ENCODE data around the gene OPALIN.
A peak's percentile ranks its signal among the peaks of the same experiment; 100 is the strongest.

The OPALIN gene

DNA sequence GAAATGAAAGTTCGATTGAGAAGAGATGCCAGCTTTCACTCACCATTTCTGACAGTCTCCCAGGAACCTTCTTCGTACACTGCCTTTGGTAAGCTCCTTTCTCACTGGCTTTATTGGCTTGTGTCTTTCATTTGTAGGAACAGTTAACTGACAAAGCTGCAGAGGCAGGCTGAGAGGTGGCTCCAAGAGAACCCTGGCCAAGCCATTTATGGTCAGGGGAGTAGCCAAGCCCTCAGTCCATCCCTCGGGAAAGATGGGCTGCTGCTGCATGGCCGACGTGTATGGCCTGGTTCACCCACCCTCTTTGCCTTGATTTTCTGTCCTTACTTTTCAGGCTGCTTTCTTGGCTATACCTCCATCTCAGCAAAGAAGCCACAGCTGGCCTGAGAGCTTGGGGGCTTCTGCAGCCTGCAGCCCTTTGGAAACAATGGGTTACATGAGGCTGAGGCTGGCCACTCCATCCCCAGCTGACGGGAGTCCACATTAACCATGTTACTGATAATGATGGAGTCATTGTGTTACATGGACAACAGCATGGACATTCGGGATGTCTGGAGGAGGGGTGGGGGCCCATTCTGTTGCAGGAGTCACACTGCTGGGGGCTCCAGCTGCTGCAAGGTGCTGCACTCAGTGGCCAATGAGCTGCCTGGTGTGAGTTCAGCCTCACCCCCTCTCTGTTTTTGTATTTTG is at the start of gene OPALIN:
TSS of gene OPALIN (minus strand) at position 152 of the 690 bp plus-strand sequence. CDS start at position 46, 106 bp downstream.
- DNase-seq (ENCODE audit: low spot score): no peak

DNA sequence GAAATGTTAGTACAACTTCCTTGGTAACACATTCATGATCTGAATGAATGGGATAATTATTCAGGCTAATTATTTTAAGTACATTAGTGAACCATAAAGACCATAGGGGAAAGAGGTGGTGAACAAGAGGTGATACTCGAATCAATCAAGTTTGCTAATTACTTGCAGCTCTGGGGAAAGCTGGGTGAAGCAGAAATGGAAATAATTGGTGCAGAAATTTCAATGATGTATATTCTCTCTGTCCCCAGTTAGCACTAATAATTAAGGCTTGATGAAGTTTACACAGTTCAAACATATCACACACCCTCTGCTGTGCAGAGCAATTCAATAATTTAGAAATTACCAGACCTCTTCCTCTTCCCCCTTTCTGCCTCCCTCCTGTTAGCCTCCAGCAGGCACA is 49.4 kb upstream of the OPALIN start:
- no peak for DNase-seq (ENCODE audit: low spot score)

- DNase-seq (ENCODE audit: low spot score): no peak
Observed at GRCh38 chr10:96407560-96408069, 48.8 kb upstream of the OPALIN start.

GRCh38 chr10:96406091-96406490 is 47.3 kb upstream of the OPALIN start:
- no peak for DNase-seq (ENCODE audit: low spot score)

GRCh38 chr10:96402417-96403305 is 43.9 kb upstream of the OPALIN start:
- DNase-seq (ENCODE audit: low spot score): no peak

DNA sequence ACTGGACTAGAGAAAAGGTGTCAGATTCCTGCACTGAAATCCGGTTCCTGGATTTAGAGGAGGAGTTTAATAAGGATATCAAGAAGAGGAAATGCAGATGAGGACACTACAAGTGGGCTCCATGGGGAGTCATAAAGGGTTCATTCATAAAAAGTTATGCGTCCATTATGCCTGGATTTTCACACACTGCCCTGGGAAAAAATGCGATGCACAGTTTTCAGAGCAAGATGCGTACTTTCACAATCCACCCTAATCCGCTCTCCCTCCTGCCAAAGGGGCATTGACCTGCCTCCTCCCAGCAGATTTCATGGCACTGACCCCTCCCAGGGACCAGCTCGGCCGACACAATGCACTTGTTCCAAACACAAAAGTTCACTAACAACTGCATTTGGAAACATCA is 42.2 kb upstream of the OPALIN start:
- DNase-seq (ENCODE audit: low spot score): no peak

GRCh38 chr10:96400465-96400864 is 41.7 kb upstream of the OPALIN start:
- DNase-seq (ENCODE audit: low spot score): no peak

DNA sequence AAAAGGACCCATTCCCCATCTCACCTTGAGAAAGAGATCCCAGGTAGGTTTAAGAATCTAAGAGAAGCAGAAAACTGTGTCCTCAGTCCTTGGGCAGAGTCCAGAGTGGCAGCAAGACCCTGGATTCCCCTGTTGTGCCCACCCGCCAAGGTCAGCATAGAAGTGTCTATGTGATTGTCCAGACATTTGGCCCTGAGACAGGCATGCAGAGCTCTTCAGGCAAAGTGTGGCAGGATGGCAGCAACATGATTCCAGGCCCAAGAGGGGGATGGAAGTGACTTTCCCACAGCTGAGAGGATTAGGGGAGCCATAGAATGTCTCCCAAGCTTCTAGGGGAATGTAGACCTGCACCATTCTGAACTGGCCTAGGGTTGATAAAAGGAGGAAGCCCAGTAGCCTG is 39.1 kb upstream of the OPALIN start:
- DNase-seq (ENCODE audit: low spot score): no peak

GRCh38 chr10:96395931-96396877 is 37.4 kb upstream of the OPALIN start:
- peak; percentile 45 for DNase-seq (ENCODE audit: low spot score)

DNA sequence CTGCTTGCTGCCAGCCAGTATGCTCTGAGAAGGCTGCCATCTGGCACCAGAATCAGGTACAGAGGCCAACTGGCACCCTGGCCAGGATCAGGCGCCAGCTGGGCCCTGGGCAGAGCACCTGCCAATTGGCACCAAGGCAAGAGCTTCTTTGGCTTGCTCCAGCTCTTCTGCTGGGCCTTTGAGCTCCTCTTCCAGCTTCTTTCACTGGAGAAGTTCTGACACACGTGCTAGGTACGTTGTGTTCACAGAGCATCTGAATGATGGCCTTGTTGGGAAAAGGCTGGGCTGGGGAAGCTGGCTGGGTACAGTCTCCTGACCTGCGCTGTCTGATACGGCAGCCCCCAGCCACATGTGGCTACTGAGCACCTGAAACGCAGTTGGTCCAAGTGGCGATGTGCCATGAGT is 31.7 kb upstream of the OPALIN start:
- DNase-seq (ENCODE audit: low spot score): no peak

- no peak for DNase-seq (ENCODE audit: low spot score)
Observed at GRCh38 chr10:96389785-96390184, 31.0 kb upstream of the OPALIN start.

DNA sequence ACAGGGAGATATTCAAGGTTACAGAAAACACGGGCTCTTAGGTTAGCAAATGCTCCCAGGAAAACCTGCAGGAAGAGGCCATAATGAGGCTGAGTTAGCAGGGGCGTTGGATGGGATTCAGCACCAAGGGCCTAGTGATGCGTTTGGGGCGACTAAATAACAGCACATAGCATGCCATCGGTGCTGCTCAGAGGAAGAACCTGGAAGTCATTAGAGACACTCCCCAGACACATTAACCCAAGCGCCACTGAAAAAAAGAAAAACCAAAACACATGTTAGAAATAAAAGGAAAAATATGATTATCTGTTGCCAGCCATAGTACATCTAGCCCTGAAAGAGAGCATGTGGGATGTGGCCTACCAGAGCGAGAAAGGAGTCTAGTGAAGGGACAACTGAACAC is 28.8 kb upstream of the OPALIN start:
- DNase-seq (ENCODE audit: low spot score): no peak

GRCh38 chr10:96387161-96387560 is 28.4 kb upstream of the OPALIN start:
- DNase-seq (ENCODE audit: low spot score): no peak

DNA sequence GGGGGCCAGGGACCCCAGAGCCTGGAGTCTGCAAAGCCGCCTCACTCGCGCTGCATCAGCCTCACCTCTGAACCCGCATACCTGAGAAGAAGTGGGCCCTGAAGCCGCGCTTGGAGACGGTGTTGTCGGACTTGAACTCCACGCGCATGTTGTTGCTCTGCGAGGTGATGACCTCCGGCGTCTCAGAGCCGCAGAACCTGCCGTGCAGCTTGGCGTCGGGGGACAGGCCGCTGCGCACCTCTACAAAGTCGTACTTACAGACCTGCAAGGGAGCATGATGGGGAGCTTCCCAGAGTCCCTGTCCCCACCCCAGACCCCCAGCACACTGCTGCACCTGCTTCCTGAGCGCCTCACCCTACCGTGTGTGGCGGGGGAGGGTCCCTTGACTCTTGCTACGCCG is 25.7 kb upstream of the OPALIN start:
- no peak for DNase-seq (ENCODE audit: low spot score)

DNA sequence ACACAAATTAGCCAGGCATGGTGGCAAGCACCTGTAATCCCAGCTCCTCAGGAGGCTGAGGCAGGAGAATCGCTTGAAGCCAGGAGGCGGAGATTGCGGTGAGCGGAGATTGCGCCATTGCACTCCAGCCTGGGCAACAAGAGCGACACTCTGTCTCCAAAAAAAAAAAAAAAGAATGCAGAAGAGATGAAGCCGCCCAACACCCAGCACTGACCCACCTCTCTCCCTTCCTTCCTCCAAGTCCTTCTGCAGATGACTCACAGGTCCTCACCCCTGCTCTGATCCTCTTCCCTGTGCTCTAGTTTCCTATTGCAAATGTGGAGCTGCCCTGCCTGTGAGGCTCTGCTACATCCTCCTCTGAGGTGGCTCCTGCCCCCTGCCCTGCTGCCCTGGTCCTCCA is 22.0 kb upstream of the OPALIN start:
- DNase-seq (ENCODE audit: low spot score): no peak

- DNase-seq (ENCODE audit: low spot score): no peak
Observed at GRCh38 chr10:96379758-96380157, 21.0 kb upstream of the OPALIN start.

- DNase-seq (ENCODE audit: low spot score): no peak
Observed at GRCh38 chr10:96378741-96379140, 19.9 kb upstream of the OPALIN start.

DNA sequence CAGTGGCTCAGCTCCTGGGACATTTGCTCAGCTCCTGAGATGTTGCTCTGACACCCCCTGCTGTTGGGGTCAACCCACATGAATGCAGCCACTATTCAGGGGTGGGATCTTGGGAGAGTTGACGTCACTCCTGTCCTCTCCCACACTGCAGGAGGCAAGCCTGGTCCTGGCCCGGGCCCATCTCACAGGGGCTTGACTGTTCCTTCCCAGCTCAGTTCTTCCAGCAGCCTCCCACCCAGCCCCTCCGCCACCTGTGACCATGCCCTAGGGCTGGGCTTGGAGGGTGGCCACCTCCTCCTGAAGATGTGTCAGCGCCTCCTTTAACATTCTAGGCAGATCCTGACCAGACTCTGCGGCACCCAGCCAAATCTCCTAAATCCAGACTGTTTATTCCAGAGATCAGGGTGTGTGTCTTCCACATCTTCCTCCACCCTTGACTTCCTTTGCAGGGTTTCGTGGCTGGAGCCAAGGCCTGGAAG is 19.1 kb upstream of the OPALIN start:
- no peak for DNase-seq (ENCODE audit: low spot score)

DNA sequence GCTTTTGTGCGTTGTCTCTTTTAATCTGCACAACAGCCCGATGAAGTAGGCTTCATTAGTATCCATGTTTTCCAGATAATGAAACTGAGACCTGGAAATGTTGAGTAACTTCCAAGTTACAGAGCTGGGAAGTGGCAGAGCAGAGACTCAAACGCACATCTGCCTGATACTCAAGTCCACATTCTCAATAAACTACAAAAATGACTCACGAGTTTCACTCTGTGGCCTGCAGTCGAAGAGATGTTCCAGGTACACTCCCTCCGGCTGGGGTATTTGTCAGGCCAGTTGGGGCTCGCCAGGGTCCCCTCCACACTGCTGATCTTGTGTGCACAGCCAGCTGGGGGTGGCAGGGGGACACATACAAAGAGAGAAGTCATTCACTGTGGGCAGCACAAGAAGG is 17.7 kb upstream of the OPALIN start:
- DNase-seq (ENCODE audit: low spot score): no peak

GRCh38 chr10:96374985-96375830 is 16.4 kb upstream of the OPALIN start:
- DNase-seq (ENCODE audit: low spot score): peak; percentile 59

GRCh38 chr10:96374639-96374984 is 15.8 kb upstream of the OPALIN start:
- DNase-seq (ENCODE audit: low spot score): no peak
